Stimulated activated memory B cell treated with anti-CD40 and anti-IgM and Interleukin-4, amounts not matched to agents 10 μg/mL and 1 μg/mL and 100 μg/mL, for 72 hours (primary cell): ENCODE measurements around the gene PDE1C.

Experiments used
- ATAC-seq: fragments of 150-1000 bp; cut with Tn5 transposase; 2 replicates; pipeline ENCODE4 v1.10.0; 2021
- H3K27ac Mint-ChIP-seq: one replicate; pipeline ENCODE4 v1.8.0; 2022; ENCODE audit warnings: mild to moderate bottlenecking, mixed read lengths
- H3K27me3 Mint-ChIP-seq: one replicate; pipeline ENCODE4 v1.8.0; 2022; ENCODE audit warnings: mixed read lengths
- H3K36me3 Mint-ChIP-seq: one replicate; pipeline ENCODE4 v1.8.0; 2022; ENCODE audit warnings: mixed read lengths
- H3K4me1 Mint-ChIP-seq: one replicate; pipeline ENCODE4 v1.8.0; 2022; ENCODE audit warnings: mixed read lengths
- H3K4me3 Mint-ChIP-seq: one replicate; pipeline ENCODE4 v1.8.0; 2022; ENCODE audit warnings: mild to moderate bottlenecking, moderate library complexity, mixed read lengths
- H3K9me3 Mint-ChIP-seq: one replicate; pipeline ENCODE4 v1.8.0; 2022; ENCODE audit warnings: mixed read lengths

PDE1C gene

DNA sequence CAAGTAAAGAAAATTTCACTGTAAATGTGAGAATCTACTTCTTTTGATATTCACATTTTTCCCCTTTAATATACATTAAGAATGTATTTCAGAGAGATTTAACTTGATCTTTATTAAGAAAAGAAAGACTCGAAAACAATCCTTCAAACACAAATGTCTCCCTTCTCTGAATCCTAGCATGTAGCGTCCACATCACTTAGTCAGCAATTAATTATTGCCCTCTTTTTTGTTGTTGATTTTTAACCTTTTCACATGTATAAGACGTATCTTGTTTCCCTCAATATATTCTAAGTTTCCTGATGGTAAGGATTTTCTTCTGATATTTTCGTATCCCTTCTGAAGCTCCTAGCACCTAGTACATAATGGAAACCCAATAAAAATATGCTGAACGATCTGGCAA lies 6.6 kb downstream of the PDE1C start:
- H3K4me3 Mint-ChIP-seq: no peak overlapping the region
- H3K27ac Mint-ChIP-seq: no peak overlapping the region
- H3K4me1 Mint-ChIP-seq: no peaks in the 10 kb centered on the region
- no peaks in the 10 kb centered on the region for H3K9me3 Mint-ChIP-seq
- H3K27me3 Mint-ChIP-seq: no peaks in the 10 kb centered on the region
- ATAC-seq: no peak
- H3K36me3 Mint-ChIP-seq: no peaks in the 10 kb centered on the region

- Mint-ChIP-seq H3K9me3 (no peaks in the 10 kb centered on the region), H3K36me3 (no peaks in the 10 kb centered on the region), H3K4me3 (no peak overlapping the region), H3K27ac (no peak overlapping the region), H3K27me3 (no peaks in the 10 kb centered on the region), H3K4me1 (no peaks in the 10 kb centered on the region)
- ATAC-seq: no peak
Observed at GRCh38 chr7:32062150-32062549, 8.1 kb downstream of the PDE1C start.

DNA sequence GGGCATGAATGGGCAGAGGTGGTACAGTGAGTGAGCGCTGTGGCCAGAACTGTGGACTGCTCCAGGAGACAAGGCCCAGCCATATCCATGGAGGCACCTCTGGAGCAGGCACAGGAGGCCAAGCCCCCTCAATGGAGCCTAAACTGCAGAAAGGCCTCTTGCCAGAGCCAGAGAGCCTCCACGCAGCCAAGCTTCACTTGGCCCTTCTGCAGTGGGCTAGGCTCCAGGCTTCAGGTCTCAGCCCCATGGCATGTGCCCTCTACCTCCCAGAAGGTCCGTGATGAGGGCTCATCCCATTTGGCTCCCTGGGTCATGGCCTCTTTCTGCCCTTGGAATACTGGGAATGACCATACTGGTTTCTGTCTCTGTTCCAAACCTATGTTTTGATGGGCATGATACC lies 8.9 kb downstream of the PDE1C start:
- Mint-ChIP-seq H3K27ac (no peak overlapping the region), H3K4me3 (no peak overlapping the region), H3K4me1 (no peaks in the 10 kb centered on the region), H3K9me3 (no peaks in the 10 kb centered on the region), H3K27me3 (no peaks in the 10 kb centered on the region), H3K36me3 (no peaks in the 10 kb centered on the region)
- no peak for ATAC-seq

GRCh38 chr7:32059289-32060011 lies 10.8 kb downstream of the PDE1C start:
- no peaks in the 10 kb centered on the region for H3K27me3 Mint-ChIP-seq
- H3K27ac Mint-ChIP-seq: no peak overlapping the region
- no peak for ATAC-seq

DNA sequence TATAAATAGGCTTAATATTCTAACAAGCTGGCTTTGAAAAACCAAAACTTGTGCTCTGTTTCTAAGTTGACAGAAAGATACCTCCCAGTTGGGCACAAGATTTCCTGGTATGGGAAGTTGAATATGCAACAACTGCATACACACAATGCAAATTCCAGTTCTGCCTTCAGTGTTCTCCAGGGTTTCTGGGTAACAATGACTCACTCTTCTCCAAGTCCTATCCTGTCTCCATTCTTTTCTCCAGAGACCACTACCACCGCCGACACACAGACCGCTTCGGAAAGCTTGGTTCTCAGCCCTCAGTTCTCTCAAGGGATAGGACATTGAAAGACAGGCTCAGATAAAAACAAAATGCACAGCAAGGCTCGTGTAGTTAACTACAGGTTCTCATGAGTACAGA lies 12.2 kb downstream of the PDE1C start:
- Mint-ChIP-seq H3K36me3 (no peaks in the 10 kb centered on the region), H3K4me3 (no peak overlapping the region), H3K9me3 (peaks cover 3% of the 10 kb centered on the region), H3K4me1 (no peaks in the 10 kb centered on the region), H3K27me3 (no peaks in the 10 kb centered on the region), H3K27ac (no peak overlapping the region)
- ATAC-seq: no peak

More at GRCh38 chr7:32059289-32060011, 10.8 kb downstream of the PDE1C start:
- H3K9me3 Mint-ChIP-seq: peaks cover 3% of the 10 kb centered on the region
- H3K36me3 Mint-ChIP-seq: no peaks in the 10 kb centered on the region
- no peaks in the 10 kb centered on the region for H3K4me1 Mint-ChIP-seq
- no peak overlapping the region for H3K4me3 Mint-ChIP-seq

DNA sequence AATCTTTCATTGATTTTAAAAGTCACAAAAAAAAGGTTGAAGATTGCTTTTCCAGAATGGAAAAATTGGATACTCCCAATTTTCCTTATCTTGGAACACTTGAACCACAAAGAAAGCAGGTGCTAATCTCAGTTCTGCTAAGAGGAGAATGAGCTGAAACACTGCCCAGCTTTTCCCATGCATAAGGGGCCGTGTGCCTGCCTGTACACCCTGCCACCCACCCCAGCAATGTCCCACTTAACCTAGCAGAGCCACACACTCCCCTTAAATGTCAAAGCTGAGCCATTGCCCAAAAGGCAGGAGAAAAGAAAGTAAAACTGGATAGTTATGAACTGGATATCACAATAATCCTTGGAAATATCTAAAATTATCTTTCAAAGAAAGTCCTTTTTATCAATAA lies 13.4 kb downstream of the PDE1C start:
- H3K4me1 Mint-ChIP-seq: no peaks in the 10 kb centered on the region
- peaks cover 3% of the 10 kb centered on the region for H3K9me3 Mint-ChIP-seq
- no peak overlapping the region for H3K27ac Mint-ChIP-seq
- H3K36me3 Mint-ChIP-seq: no peaks in the 10 kb centered on the region
- H3K4me3 Mint-ChIP-seq: no peak overlapping the region
- ATAC-seq: no peak
- H3K27me3 Mint-ChIP-seq: no peaks in the 10 kb centered on the region

GRCh38 chr7:32053204-32053603 lies 17.0 kb downstream of the PDE1C start:
- Mint-ChIP-seq H3K27me3 (no peaks in the 10 kb centered on the region), H3K36me3 (no peaks in the 10 kb centered on the region), H3K4me3 (no peak overlapping the region), H3K27ac (no peak overlapping the region), H3K4me1 (no peaks in the 10 kb centered on the region), H3K9me3 (peaks cover 3% of the 10 kb centered on the region)
- no peak for ATAC-seq

- no peak for ATAC-seq
- H3K4me3 Mint-ChIP-seq: no peak overlapping the region
- H3K27me3 Mint-ChIP-seq: no peaks in the 10 kb centered on the region
- peaks cover 3% of the 10 kb centered on the region for H3K9me3 Mint-ChIP-seq
- H3K36me3 Mint-ChIP-seq: no peaks in the 10 kb centered on the region
- no peak overlapping the region for H3K27ac Mint-ChIP-seq
- no peaks in the 10 kb centered on the region for H3K4me1 Mint-ChIP-seq
Observed at GRCh38 chr7:32051128-32051527, 19.1 kb downstream of the PDE1C start.

GRCh38 chr7:32049599-32049998 lies 20.6 kb downstream of the PDE1C start:
- Mint-ChIP-seq H3K36me3 (no peaks in the 10 kb centered on the region), H3K9me3 (peaks cover 2% of the 10 kb centered on the region), H3K27me3 (no peaks in the 10 kb centered on the region), H3K4me1 (no peaks in the 10 kb centered on the region), H3K27ac (no peak overlapping the region), H3K4me3 (no peak overlapping the region)
- no peak for ATAC-seq

DNA sequence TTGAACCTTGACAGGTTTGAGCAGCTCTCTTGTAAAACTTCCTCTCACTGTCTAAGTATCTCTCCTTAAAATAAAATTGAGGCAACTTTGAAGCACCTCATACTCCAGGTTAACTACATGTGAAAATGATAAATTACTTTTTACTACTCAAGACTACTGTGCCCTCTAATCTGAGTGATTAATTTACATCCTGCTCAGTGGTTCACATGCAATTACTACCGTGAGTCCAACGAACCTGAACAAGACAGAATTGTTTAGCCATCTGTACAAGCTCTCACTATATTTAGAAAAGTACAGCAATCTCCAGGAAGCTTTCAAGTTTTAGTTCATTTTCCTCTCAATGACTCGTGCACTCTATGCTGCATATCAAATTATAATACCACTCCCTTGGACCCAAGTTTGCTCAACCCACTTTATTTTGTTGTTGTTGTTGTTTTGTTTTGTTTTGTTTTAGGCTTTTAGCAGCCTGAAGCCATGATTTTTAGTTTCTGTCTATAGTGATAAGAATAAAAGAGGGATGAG lies 21.2 kb downstream of the PDE1C start:
- no peak overlapping the region for H3K4me3 Mint-ChIP-seq
- H3K27ac Mint-ChIP-seq: no peak overlapping the region
- ATAC-seq: no peak
- no peaks in the 10 kb centered on the region for H3K36me3 Mint-ChIP-seq
- H3K4me1 Mint-ChIP-seq: no peaks in the 10 kb centered on the region
- H3K9me3 Mint-ChIP-seq: no peaks in the 10 kb centered on the region
- H3K27me3 Mint-ChIP-seq: no peaks in the 10 kb centered on the region

DNA sequence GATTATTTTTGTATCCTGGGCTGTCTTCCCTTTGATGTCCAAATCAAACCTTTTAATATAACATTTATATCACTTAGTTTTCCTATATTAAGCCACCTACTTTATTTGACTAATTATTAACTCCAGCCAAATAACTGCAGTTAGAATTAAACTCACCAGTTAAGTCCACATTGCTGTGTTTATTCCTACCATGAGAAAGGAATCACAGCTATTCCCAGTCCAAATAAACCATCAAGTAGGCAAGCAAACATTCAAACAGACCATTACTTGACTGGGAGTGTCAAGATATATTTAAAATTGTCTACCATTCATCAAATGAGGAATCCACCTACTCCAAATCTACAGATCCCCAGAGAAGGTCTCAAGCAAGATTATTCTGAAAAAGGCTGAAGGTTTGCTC lies 22.4 kb downstream of the PDE1C start:
- Mint-ChIP-seq H3K4me3 (no peak overlapping the region), H3K4me1 (no peaks in the 10 kb centered on the region), H3K27ac (no peak overlapping the region), H3K9me3 (no peaks in the 10 kb centered on the region), H3K36me3 (no peaks in the 10 kb centered on the region), H3K27me3 (no peaks in the 10 kb centered on the region)
- ATAC-seq: no peak

DNA sequence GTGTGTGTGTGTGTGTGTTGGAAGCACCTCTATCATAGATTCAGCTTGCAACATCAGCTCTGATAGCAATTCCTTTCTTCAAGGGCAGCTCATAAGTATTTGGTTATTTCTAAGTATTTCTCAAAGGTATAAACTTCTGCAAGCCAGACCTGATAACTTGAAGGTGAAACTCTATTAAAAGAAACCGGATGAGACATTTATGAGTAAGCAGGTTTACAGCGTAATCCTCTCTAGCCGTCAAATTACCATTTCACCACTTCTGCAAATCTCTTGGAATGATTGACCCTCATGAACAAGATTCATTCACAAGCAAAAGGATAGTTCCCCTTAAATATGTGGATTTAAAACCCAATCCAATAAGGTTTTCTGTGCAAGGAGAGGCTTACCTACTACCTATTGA lies 23.1 kb downstream of the PDE1C start:
- Mint-ChIP-seq H3K27ac (no peak overlapping the region), H3K36me3 (no peaks in the 10 kb centered on the region), H3K4me3 (no peak overlapping the region), H3K27me3 (no peaks in the 10 kb centered on the region), H3K9me3 (no peaks in the 10 kb centered on the region), H3K4me1 (no peaks in the 10 kb centered on the region)
- no peak for ATAC-seq

DNA sequence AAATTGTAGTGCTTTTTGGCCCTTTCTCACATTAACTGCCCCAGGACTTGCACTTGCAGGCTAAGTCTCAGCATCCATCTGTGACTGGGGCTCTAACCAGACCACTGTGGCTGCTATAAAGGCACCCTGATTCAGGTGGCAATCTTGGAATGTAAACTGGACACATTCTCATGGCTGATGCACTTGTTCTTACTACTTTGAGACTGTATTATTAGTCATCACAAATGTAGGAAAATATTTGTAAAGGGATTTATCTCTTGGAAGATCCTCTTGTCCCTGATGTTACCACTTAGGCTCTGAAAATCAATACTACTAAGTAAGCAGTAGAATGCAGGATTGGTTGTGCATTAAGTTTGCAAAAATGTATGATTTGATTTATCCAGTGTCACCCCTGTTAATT lies 25.0 kb downstream of the PDE1C start:
- H3K27ac Mint-ChIP-seq: no peak overlapping the region
- H3K36me3 Mint-ChIP-seq: no peaks in the 10 kb centered on the region
- H3K4me1 Mint-ChIP-seq: no peaks in the 10 kb centered on the region

GRCh38 chr7:32044739-32045138 lies 25.5 kb downstream of the PDE1C start:
- H3K27ac Mint-ChIP-seq: no peak overlapping the region
- no peak overlapping the region for H3K4me3 Mint-ChIP-seq
- no peaks in the 10 kb centered on the region for H3K36me3 Mint-ChIP-seq
- H3K27me3 Mint-ChIP-seq: no peaks in the 10 kb centered on the region
- no peak for ATAC-seq
- peaks cover 3% of the 10 kb centered on the region for H3K9me3 Mint-ChIP-seq
- H3K4me1 Mint-ChIP-seq: no peaks in the 10 kb centered on the region

More for the DNA sequence above, 25.0 kb downstream of the PDE1C start:
- Mint-ChIP-seq H3K27me3 (no peaks in the 10 kb centered on the region), H3K4me3 (no peak overlapping the region), H3K9me3 (peaks cover 3% of the 10 kb centered on the region)
- ATAC-seq: no peak

DNA sequence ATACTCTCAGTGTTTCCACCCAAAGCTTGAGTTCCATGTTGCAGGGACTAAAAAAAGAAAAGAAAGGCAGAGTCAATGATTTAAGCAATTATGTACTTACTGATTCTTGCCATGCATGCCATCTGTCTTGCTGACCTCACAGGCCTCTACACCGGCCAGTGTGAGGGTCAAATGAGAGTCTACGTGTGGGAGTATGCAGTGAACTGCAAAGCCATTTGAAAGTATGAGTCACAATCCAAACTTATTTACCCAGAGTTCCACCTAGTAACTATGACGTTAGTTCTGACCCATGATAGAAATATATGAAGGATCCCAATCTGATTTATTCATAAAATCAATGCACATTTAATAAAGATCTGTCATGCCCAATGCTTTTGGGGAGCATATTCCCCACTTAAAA lies 26.5 kb downstream of the PDE1C start:
- Mint-ChIP-seq H3K27me3 (no peaks in the 10 kb centered on the region), H3K4me1 (no peaks in the 10 kb centered on the region), H3K4me3 (no peak overlapping the region), H3K27ac (no peak overlapping the region), H3K9me3 (peaks cover 3% of the 10 kb centered on the region), H3K36me3 (no peaks in the 10 kb centered on the region)
- no peak for ATAC-seq

DNA sequence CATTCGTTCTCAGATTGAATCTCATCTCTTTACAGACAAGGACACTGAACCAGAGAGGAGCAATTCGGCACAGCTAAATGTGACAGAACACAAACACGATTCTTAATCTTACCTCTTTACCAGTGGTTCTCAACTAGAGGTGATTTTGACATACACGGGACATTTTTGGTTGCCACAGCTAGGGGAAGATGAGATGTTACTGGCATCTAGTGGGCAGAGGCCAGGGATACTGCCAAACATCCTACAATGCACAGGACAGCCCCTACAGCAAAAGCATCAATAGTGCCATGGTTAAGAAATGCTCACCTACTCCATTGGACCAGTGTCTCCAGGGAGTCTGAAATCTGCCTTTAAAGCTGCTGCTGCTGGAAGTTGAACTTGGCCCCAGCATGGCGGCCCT lies 27.3 kb downstream of the PDE1C start:
- Mint-ChIP-seq H3K4me1 (no peaks in the 10 kb centered on the region), H3K27me3 (no peaks in the 10 kb centered on the region), H3K9me3 (peaks cover 3% of the 10 kb centered on the region), H3K4me3 (no peak overlapping the region), H3K36me3 (no peaks in the 10 kb centered on the region), H3K27ac (no peak overlapping the region)
- no peak for ATAC-seq
